ENCODE data around the gene OAS1.
"Not testable (repeated sequence)": the region's sequence is repeated elsewhere in the genome, so short reads cannot be mapped to it uniquely, and the experiment has no call there.

The OAS1 gene

GRCh38 chr12:112947761-112948160 lies 41.0 kb downstream of the OAS1 start:
- H3K36me3 ChIP-seq (ENCODE audit: control insufficient read depth, low read length): no peaks in the 10 kb centered on the region
- peaks cover 2% of the 10 kb centered on the region; the same call in 1 of the 2 replicates for H3F3A ChIP-seq (ENCODE audit: control insufficient read depth, insufficient read depth)
- H3K9me2 ChIP-seq (replicated peaks; ENCODE audit: control insufficient read depth, low read length): no peaks in the 10 kb centered on the region
- H3K27ac ChIP-seq (ENCODE audit: low read depth, low read length): no peak overlapping the region
- no peak overlapping the region for H3K4me3 ChIP-seq (ENCODE audit: low read length)
- no peak overlapping the region for H3K4me2 ChIP-seq (ENCODE audit: low read length)
- H3K27me3 ChIP-seq (ENCODE audit: control insufficient read depth, low read length): no peaks in the 10 kb centered on the region
- H3K79me2 ChIP-seq (ENCODE audit: control insufficient read depth, low read length): no peaks in the 10 kb centered on the region
- H4K20me1 ChIP-seq (ENCODE audit: control insufficient read depth, insufficient read depth, low read depth, low read length): no peaks in the 10 kb centered on the region
- peaks cover 7% of the 10 kb centered on the region for H3K4me1 ChIP-seq (ENCODE audit: control insufficient read depth, low read length)
- TF ChIP-seq CTCF (IDR thresholded peaks at IDR 0.05; ENCODE audit: low read depth, low read length, poor library complexity, severe bottlenecking) (no peak), EZH2phosphoT487 (IDR thresholded peaks at IDR 0.05; ENCODE audit: borderline replicate concordance, low read length) (no peak)
- no peaks in the 10 kb centered on the region for H3K9me3 ChIP-seq (ENCODE audit: control insufficient read depth, insufficient read depth, low read length)

GRCh38 chr12:112948806-112949205 lies 42.0 kb downstream of the OAS1 start:
- no peaks in the 10 kb centered on the region for H3K9me2 ChIP-seq (replicated peaks; ENCODE audit: control insufficient read depth, low read length)
- H3F3A ChIP-seq (ENCODE audit: control insufficient read depth, insufficient read depth): peaks cover 2% of the 10 kb centered on the region; the same call in 1 of the 2 replicates
- H3K9me3 ChIP-seq (ENCODE audit: control insufficient read depth, insufficient read depth, low read length): no peaks in the 10 kb centered on the region
- H3K36me3 ChIP-seq (ENCODE audit: control insufficient read depth, low read length): no peaks in the 10 kb centered on the region
- H3K4me1 ChIP-seq (ENCODE audit: control insufficient read depth, low read length): peaks cover 7% of the 10 kb centered on the region
- no peak overlapping the region for H3K27ac ChIP-seq (ENCODE audit: low read depth, low read length)
- no peaks in the 10 kb centered on the region for H3K27me3 ChIP-seq (ENCODE audit: control insufficient read depth, low read length)
- H4K20me1 ChIP-seq (ENCODE audit: control insufficient read depth, insufficient read depth, low read depth, low read length): no peaks in the 10 kb centered on the region
- no peak for TF ChIP-seq EZH2phosphoT487 (IDR thresholded peaks at IDR 0.05; ENCODE audit: borderline replicate concordance, low read length)
- no peak for TF ChIP-seq CTCF (IDR thresholded peaks at IDR 0.05; ENCODE audit: low read depth, low read length, poor library complexity, severe bottlenecking)
- H3K4me2 ChIP-seq (ENCODE audit: low read length): no peak overlapping the region
- H3K79me2 ChIP-seq (ENCODE audit: control insufficient read depth, low read length): no peaks in the 10 kb centered on the region
- no peak overlapping the region for H3K4me3 ChIP-seq (ENCODE audit: low read length)

- Histone ChIP-seq H4K20me1 (ENCODE audit: control insufficient read depth, insufficient read depth, low read depth, low read length) (no peaks in the 10 kb centered on the region), H3K27ac (ENCODE audit: low read depth, low read length) (no peak overlapping the region), H3K4me1 (ENCODE audit: control insufficient read depth, low read length) (peaks cover 7% of the 10 kb centered on the region), H3K4me3 (ENCODE audit: low read length) (no peak overlapping the region), H3F3A (ENCODE audit: control insufficient read depth, insufficient read depth) (peaks cover 2% of the 10 kb centered on the region; the same call in 1 of the 2 replicates), H3K9me2 (replicated peaks; ENCODE audit: control insufficient read depth, low read length) (no peaks in the 10 kb centered on the region), H3K79me2 (ENCODE audit: control insufficient read depth, low read length) (no peaks in the 10 kb centered on the region), H3K4me2 (ENCODE audit: low read length) (no peak overlapping the region), H3K9me3 (ENCODE audit: control insufficient read depth, insufficient read depth, low read length) (no peaks in the 10 kb centered on the region), H3K27me3 (ENCODE audit: control insufficient read depth, low read length) (no peaks in the 10 kb centered on the region), H3K36me3 (ENCODE audit: control insufficient read depth, low read length) (no peaks in the 10 kb centered on the region)
- TF ChIP-seq CTCF (IDR thresholded peaks at IDR 0.05; ENCODE audit: low read depth, low read length, poor library complexity, severe bottlenecking) (no peak), EZH2phosphoT487 (IDR thresholded peaks at IDR 0.05; ENCODE audit: borderline replicate concordance, low read length) (no peak)
These were observed 43.9 kb downstream of the OAS1 start for GRCh38 chr12:112950701-112951100.

GRCh38 chr12:112957125-112957524 lies 50.4 kb downstream of the OAS1 start:
- H3F3A ChIP-seq (ENCODE audit: control insufficient read depth, insufficient read depth); H3K36me3 ChIP-seq (ENCODE audit: control insufficient read depth, low read length); H3K4me3 ChIP-seq (ENCODE audit: low read length); H3K9me3 ChIP-seq (ENCODE audit: control insufficient read depth, insufficient read depth, low read length); H3K79me2 ChIP-seq (ENCODE audit: control insufficient read depth, low read length); H3K9me2 ChIP-seq (replicated peaks; ENCODE audit: control insufficient read depth, low read length); H4K20me1 ChIP-seq (ENCODE audit: control insufficient read depth, insufficient read depth, low read depth, low read length); H3K27me3 ChIP-seq (ENCODE audit: control insufficient read depth, low read length); H3K27ac ChIP-seq (ENCODE audit: low read depth, low read length); H3K4me2 ChIP-seq (ENCODE audit: low read length): not testable (repeated sequence)
- H3K4me1 ChIP-seq (ENCODE audit: control insufficient read depth, low read length): peaks cover 14% of the 10 kb centered on the region

All from DOHH2 (cell line).